Upper lobe of left lung (tissue), 4 donors: ENCODE measurements around the gene ELL2.

Experiments
- CTCF ChIP-seq, 6 experiments: fragments of 450-650 bp in 4 of 6; fragments of 200-600 bp in 2 of 6; sonication (generic) in 2 of 6; IDR thresholded peaks; one replicate each; pipeline ENCODE4 v1.5.1; 2016 to 2019; ENCODE audit warnings: antibody characterized with exemption in 6 of 6
- EP300 ChIP-seq, 4 donors: sonication (generic); formaldehyde crosslinking; IDR thresholded peaks; one replicate each; pipeline ENCODE4 v1.5.1; 2017; ENCODE audit warnings: antibody characterized with exemption in 4 of 4, control low read depth in 2 of 4
- POLR2A ChIP-seq, 4 donors: fragments of 450-650 bp; IDR thresholded peaks; one replicate each; pipeline ENCODE4 v1.5.1; 2016 to 2017; ENCODE audit warnings: antibody characterized with exemption in 4 of 4, mild to moderate bottlenecking in 2 of 4

- TF ChIP-seq CTCF (IDR thresholded peaks at IDR 0.05) (no peak), EP300 (IDR thresholded peaks at IDR 0.05) (no peak), POLR2A (IDR thresholded peaks at IDR 0.05) (no peak)
Observed at GRCh38 chr5:95940758-95941682, 20.6 kb downstream of the ELL2 start.
